Astrocyte (in vitro differentiated cells and primary cell): ENCODE measurements around the gene FGF22.

ENCODE experiments used
- CTCF ChIP-seq: IDR thresholded peaks from 2 replicates; pipeline ENCODE4 v1.5.1; 2011; ENCODE audit warnings: low read depth, mild to moderate bottlenecking, inconsistent platforms, low read length, moderate library complexity; ENCODE audit not compliant: insufficient read depth
- EZH2 ChIP-seq: IDR thresholded peaks from 2 replicates; pipeline ENCODE4 v1.6.1; 2012; ENCODE audit warnings: mild to moderate bottlenecking, low read length, inconsistent platforms; ENCODE audit not compliant: insufficient read depth

- TF ChIP-seq EZH2, result peak; percentile 53
- TF ChIP-seq CTCF, result no peak
These were observed 48.4 kb upstream of the FGF22 start for GRCh38 chr19:591099-591958.
